ENCODE data around the gene RUFY3.

Gene RUFY3

GRCh38 chr4:70706044-70706461 is 15.7 kb upstream of the RUFY3 start:
- Histone ChIP-seq H3K9me2 (replicated peaks; ENCODE audit: control insufficient read depth, low read length) (no peaks in the 10 kb centered on the region), H3K36me3 (ENCODE audit: control insufficient read depth, low read length) (peaks cover 19% of the 10 kb centered on the region; the same call in 1 of the 2 replicates), H3K27ac (ENCODE audit: low read depth, low read length) (peak overlapping the region; percentile 95), H3K9me3 (ENCODE audit: control insufficient read depth, insufficient read depth, low read length) (no peaks in the 10 kb centered on the region), H3F3A (ENCODE audit: control insufficient read depth, insufficient read depth) (peaks cover 22% of the 10 kb centered on the region), H3K4me3 (ENCODE audit: low read length) (peak overlapping the region; percentile 90), H4K20me1 (ENCODE audit: control insufficient read depth, insufficient read depth, low read depth, low read length) (no peaks in the 10 kb centered on the region), H3K27me3 (ENCODE audit: control insufficient read depth, low read length) (no peaks in the 10 kb centered on the region), H3K79me2 (ENCODE audit: control insufficient read depth, low read length) (peaks cover 65% of the 10 kb centered on the region), H3K4me1 (ENCODE audit: control insufficient read depth, low read length) (peaks cover 70% of the 10 kb centered on the region), H3K4me2 (ENCODE audit: low read length) (peak overlapping the region; percentile 98)
- TF ChIP-seq CTCF (IDR thresholded peaks at IDR 0.05; ENCODE audit: low read depth, low read length, poor library complexity, severe bottlenecking): no peak
- TF ChIP-seq EZH2phosphoT487 (IDR thresholded peaks at IDR 0.05; ENCODE audit: borderline replicate concordance, low read length): no peak

GRCh38 chr4:70706516-70706915 is 15.2 kb upstream of the RUFY3 start:
- Histone ChIP-seq H4K20me1 (ENCODE audit: control insufficient read depth, insufficient read depth, low read depth, low read length) (no peaks in the 10 kb centered on the region), H3K4me3 (ENCODE audit: low read length) (peak overlapping the region; percentile 90), H3K36me3 (ENCODE audit: control insufficient read depth, low read length) (peaks cover 19% of the 10 kb centered on the region; the same call in 1 of the 2 replicates), H3K9me2 (replicated peaks; ENCODE audit: control insufficient read depth, low read length) (no peaks in the 10 kb centered on the region), H3K27ac (ENCODE audit: low read depth, low read length) (peak overlapping the region; percentile 95), H3K27me3 (ENCODE audit: control insufficient read depth, low read length) (no peaks in the 10 kb centered on the region), H3K9me3 (ENCODE audit: control insufficient read depth, insufficient read depth, low read length) (no peaks in the 10 kb centered on the region), H3F3A (ENCODE audit: control insufficient read depth, insufficient read depth) (peaks cover 18% of the 10 kb centered on the region), H3K4me2 (ENCODE audit: low read length) (peak overlapping the region; percentile 98), H3K79me2 (ENCODE audit: control insufficient read depth, low read length) (peaks cover 69% of the 10 kb centered on the region), H3K4me1 (ENCODE audit: control insufficient read depth, low read length) (peaks cover 70% of the 10 kb centered on the region)
- TF ChIP-seq EZH2phosphoT487 (IDR thresholded peaks at IDR 0.05; ENCODE audit: borderline replicate concordance, low read length) (no peak), CTCF (IDR thresholded peaks at IDR 0.05; ENCODE audit: low read depth, low read length, poor library complexity, severe bottlenecking) (no peak)

GRCh38 chr4:70709611-70710205 is 12.1 kb upstream of the RUFY3 start:
- Histone ChIP-seq H3K9me2 (replicated peaks; ENCODE audit: control insufficient read depth, low read length) (no peaks in the 10 kb centered on the region), H3K4me3 (ENCODE audit: low read length) (peak overlapping the region; percentile 50), H3K27me3 (ENCODE audit: control insufficient read depth, low read length) (no peaks in the 10 kb centered on the region), H3K79me2 (ENCODE audit: control insufficient read depth, low read length) (peaks cover 96% of the 10 kb centered on the region), H3K27ac (ENCODE audit: low read depth, low read length) (peak overlapping the region; percentile 13; the same call in 1 of the 2 replicates), H3K36me3 (ENCODE audit: control insufficient read depth, low read length) (peaks cover 19% of the 10 kb centered on the region; the same call in 1 of the 2 replicates), H3K4me1 (ENCODE audit: control insufficient read depth, low read length) (peaks cover 76% of the 10 kb centered on the region), H3K4me2 (ENCODE audit: low read length) (peak overlapping the region; percentile 60), H4K20me1 (ENCODE audit: control insufficient read depth, insufficient read depth, low read depth, low read length) (no peaks in the 10 kb centered on the region), H3K9me3 (ENCODE audit: control insufficient read depth, insufficient read depth, low read length) (no peaks in the 10 kb centered on the region), H3F3A (ENCODE audit: control insufficient read depth, insufficient read depth) (peaks cover 5% of the 10 kb centered on the region)
- TF ChIP-seq EZH2phosphoT487 (IDR thresholded peaks at IDR 0.05; ENCODE audit: borderline replicate concordance, low read length): no peak
- TF ChIP-seq CTCF (IDR thresholded peaks at IDR 0.05; ENCODE audit: low read depth, low read length, poor library complexity, severe bottlenecking): no peak

All from DOHH2 (cell line).